Measurements from ENCODE around the gene FHAD1.
"Not testable (repeated sequence)": the region's sequence is repeated elsewhere in the genome, so short reads cannot be mapped to it uniquely, and the experiment has no call there.

FHAD1 gene

DNA sequence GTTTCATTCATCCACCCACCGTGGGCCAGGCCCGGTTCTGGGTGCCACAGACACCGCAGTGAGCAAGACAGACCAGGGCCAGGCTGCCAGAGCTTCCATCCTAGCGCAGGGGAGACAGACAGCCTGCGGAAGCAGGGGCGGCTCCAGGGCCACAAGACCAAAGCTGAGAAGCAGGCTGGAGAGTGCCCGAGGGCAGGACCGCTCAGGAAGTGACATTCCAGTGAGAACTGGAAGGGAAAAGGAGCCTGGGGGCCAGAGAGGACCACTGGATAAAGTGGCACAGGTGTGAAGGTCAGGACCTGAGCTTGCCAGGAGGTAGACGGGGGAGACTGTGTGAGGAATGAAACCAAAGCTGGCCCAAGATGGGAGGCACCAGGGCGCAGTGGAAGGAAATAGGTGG lies 103.1 kb downstream of the FHAD1 start:
- DNase-seq = no peak

DNA sequence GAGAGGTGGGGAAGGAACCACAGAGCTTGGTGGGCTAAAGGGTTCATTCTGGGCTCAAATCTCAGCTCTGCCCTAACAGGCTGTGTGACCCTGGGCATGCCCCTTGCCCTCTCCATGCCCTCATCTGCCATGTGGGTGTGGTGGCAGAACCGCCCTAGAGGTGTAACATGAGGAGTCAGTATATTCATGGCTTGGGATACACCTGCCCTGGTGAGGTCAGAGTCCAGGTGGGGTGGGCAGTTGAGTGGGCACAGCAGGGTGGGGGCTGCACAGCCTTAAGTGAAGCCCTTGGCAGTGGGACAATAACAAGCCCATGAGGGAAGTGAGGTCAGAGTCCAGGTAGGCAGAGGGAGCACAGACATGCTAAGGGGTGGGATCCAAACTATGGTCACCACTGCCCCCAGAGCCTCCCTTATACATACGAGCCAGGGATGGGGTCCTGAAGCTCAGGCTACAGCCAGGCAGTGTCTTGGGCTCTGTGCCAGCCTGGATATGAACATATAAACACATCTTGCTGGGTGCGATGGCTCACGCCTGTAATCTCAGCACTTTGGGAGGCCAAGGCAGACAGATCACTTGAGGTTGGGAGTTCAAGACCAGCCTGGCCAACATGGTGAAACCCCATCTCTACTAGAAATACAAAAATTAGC lies 103.7 kb downstream of the FHAD1 start:
- no peak for DNase-seq

DNA sequence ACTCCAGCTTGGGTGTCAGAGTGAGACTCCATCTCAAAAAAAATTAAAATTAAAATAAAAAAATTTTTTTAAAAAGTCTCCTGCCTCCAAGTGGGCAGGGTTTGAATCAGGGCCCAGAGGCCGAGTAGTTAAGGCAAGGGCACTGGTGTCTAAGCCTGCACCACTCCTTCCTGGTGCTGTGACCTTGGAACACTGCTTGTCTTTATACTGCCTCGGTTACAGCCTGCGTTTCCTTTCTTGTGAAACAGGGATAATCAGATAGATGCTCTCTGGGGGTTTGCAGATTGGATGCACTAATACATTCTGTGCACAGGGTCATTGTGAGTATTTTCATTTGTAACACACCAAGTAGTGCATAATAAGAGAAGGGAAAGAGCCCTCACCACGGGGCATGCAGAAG lies 104.3 kb downstream of the FHAD1 start:
- DNase-seq = no peak

DNA sequence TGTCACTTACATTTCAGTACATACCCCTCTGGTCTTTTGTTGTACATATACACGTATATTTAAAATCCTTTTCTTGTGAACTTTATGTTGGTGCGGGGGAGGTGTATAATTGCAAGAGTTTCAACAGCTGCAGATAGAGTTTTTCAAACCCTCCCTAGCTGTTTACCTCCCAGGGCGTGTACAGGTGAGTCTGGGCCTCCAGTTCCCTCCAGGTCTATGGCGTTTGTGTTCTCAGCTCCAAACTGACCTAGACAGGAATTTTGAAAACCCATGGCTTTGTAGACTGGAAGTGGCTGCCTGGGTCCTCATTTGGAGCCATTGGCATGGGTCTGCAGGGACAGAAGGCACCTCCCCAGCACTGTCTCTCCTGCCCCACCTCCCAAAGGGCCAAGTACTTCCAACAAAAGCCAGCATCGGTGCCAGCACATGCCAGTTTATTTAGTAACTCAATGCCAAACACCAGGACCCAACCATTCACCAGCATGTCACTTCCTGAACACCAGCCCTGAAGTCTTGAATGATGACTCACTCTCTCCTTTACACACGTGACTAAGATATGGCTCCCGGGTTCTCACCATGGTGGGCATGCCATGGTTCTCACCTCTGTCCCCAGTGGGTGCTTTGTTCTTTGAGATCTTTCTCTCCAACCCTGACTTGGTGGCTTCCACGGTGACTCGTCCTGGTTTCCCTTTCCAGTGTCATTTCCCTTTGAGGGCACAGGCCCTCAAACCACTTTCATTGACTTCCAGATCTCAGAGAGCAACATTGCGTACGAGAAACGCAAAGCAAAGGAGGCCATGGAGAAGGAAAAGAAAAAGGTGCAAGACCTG lies 105.3 kb downstream of the FHAD1 start:
- DNase-seq = peak; percentile 41

DNA sequence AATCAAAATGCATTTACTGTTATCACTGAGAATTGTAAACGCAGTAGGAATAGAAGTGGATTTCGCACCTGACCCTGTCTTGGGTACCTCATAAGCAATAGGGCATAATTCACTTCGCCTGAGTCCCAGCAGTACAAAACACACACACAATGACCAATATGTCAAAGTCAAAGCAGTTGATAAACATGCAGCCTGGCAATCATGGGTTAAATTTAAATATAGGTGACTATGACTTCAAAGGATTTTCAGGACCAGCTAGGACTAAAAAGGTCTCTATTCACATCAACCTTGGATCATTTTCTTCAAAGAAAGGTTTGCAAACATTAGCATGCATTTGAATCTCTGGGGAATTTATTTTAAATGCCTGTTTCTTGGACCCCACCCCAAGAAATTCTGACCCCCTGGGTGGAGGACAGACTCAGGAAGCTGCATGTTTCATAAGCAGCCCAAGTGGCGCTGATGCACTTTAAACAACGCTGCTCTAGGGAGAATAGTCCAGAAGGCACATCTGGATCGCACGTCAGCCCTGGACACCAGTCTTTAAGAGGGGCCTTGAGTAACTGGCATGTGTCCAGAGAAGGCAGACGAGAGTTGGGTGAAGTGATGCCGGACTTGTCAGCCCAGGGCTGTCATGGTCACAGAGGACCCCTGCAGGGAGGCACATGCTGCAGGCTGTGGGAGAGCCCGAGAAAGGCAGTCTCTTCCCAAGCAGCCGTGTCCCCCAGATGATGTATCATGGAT lies 107.0 kb downstream of the FHAD1 start:
- DNase-seq = no peak

DNA sequence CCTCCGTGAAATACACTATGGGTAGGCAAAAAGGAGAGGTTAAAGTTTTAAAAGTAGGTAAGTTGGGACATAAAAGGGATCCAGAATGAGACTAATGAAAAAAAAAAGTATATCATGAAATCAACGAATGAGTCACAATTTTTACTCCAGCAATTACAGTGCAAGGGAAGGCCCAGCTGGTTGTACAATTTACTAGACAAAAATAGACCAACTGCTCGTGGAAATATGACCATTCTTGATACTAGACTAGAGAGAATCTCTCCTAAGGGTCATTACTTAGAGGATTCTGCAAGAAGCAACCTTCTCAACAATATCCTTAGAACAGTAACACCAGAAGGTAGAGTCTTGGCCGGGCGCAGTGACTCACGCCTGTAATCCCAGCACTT lies 107.5 kb downstream of the FHAD1 start:
- no peak for DNase-seq

DNA sequence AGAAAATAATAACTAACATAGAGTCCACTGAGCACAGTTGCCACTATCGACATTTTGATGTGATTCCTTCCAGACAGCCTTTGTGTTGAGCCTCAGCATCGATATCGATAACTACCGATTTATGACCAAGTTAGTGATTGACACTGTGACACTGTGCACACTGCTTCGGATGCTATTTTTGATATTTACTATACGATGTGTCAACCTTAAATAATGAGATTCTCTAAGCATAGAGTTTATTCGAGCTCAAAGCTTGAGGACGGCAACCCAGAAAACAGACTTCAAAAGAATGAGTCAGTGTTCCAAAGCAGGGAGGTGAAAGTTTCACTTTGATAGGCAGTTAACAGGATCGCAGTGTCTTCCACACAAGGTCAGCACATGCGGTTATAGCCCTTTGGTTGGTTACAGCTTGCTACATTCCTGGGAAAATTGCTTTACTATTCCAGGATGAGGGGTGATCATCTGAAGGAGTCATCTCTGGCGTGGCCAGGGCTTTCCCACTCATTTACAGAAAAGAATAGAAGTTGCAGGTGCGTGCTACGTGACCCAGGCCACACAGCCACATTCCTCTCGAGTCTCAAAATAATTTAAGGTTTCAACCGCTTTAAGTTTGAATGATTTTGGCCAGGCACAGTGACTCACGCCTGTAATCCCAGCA lies 109.1 kb downstream of the FHAD1 start:
- no peak for DNase-seq

DNA sequence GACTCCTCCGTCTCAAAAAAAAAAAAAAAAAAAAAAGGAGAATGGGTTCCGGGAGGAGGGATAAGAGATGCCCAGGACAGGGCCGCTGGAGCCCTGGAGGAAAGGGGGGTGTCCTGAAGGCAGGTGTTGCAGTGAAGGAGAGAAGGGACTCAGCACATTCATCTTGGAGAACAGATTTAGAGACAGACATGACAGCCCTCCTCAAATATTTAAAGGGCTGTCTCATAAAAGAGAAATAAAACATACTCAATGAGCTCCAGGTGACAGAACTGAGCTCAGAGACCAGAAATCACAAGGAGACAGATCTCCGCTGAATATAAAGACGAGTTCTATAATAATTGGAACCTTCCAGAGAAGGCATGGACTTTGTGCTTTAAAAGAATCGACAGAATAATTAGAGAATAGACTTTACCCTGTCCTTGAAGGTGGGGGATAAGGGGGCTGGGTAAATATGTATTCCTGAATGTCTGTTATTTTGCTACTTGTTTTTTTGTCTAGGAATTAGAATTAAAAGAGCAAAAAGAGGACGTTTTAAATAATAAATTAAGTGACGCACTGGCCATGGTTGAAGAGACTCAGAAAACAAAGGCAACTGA lies 110.7 kb downstream of the FHAD1 start:
- DNase-seq = no peak

DNA sequence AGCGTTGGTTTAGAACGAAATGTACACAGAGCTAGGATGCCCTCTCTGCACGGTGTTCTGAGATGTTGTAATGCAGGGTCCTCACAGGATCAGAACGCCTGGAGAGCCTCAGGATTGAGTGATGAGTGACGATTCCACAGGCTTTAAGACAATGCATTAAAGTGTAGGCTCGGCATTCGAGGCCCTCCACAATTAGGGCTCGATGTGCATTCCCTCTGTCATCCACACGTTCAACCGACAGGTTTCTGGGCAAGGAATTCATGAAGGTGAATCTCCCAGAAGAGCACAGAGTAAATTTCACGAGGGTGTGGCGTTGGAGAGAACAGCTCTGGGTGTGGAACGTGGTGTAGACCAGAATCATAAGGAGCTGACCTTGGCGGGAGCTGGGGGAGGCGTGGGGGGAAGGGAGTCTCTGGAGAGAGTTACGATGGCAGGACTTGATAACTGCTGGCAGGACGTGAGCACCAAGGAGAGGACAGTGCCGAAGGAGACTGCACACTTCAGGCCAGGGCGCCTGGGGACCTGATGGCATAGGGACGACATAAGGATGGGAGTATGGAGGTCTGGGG lies 111.6 kb downstream of the FHAD1 start:
- DNase-seq = no peak

DNA sequence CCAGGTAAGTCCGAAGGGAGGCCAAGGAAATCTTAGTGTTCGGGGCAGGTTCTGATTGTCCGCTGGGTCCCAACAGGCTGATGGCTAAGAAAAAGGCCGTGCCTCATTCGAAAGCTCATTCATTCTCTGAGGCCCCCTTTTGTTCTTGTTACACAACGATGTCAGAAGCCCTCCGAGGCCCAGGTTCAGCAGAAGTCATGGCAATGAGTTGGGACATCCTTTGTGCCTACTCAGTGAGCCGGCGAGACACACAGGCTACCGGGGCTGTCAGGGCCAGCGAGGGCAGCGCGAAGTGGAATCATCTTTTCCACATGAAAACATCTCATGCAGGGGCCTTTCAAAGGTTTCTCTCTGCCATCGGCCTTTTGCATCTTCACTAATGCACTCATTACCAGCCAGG lies 113.7 kb downstream of the FHAD1 start:
- no peak for DNase-seq

DNA sequence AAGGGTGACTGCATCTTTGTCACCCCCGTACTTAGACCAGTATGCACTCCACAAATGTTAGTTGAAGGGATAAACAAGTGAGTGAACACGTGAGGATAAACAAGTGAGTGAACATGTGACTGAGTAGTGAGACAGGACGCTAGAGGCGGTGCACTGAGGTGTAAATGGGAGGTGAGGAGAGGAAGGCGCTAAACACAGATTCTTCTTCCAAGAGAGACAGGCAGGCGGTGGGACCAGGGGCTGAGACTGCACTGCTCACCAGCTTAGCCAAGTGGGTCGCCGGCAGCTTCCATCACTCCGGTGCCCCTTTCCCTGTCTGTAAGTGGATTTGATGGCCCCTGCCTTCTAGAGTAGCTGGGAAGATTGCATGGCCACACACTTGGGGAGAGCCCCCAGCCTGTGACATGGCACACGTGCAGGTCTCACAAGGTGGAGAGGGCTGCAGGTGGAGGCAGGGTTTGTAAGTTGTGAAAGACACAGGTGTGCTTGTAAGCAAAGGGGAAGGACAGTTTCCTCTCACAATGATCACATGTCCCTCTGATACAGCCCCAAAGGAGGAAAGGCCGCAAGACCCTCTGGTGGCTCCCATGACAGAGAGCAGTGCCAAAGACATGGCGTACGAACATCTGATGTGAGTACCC lies 115.2 kb downstream of the FHAD1 start:
- DNase-seq = no peak

DNA sequence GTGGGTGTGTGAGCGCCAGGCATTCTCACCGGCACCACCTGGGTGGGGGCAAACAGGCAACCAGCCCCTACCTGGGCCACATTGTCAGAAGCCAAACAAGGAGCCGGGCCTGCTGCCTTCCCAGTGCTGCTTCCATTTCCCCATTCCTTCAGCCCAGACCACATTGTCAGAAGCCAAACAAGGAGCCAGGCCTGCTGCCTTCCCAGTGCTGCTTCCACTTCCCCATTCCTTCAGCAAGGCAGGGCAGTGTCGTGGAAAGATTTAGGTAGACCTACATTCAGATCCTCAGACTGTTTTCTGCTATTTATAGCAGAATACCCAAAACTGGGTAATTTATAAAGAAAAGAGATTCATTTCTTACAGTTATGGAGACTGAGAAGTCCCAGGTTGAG lies 115.7 kb downstream of the FHAD1 start:
- DNase-seq = no peak

DNA sequence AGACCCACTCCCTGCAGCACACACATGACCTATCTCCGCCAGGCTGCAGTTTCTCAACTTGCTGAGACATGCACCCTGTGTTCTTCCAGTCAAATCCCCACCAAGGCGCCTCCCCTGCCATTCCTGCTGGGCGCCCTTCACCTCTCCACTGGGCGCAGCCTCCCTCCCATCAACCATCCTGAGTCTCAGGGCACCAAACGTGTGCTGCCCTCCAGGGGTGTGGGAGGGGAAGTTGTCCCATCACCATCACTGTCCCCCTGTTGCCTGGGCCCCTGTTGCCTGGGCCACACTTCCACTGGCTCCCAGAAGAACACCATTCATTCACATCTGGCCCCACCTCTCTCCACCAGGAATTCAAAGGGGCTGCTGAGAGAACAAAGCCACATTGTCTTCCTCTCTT lies 117.7 kb downstream of the FHAD1 start:
- DNase-seq = no peak

DNA sequence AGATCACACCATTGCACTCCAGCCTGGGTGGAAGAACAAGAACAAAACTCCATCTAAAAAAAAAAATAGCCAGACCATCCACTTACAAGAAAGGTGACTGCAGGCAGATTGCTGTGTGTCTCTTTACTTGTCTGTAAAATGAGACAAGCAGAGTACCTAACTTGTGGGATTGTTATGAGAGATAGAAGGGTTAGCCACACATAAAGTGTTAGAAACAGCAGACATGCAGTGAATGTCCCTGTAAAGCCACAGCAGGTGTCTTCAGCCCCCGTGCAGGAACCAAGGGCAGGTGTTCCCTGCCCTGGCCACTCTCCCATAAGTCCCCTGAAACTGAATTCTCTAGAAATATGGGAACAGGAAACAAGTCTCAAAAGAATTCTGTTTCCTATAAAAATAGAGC lies 121.9 kb downstream of the FHAD1 start:
- DNase-seq = no peak

DNA sequence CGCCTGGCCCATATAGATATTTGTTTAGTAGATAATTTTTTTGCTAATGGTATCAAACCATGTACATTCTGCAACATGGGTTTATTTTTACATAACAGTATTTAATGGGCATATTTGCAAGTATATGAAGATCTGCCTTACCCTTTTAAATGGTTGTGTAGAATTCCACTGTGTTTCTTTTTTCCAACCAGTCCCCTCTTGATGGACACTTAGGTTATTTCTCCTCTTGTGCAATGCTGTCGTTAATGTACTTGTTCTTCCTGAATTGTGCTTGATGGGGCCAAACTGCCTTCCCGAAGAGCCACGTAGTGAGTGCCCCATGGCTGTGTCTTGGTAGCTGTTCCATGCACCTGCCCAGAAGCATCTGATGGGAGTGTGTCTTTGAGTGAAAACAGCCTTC lies 123.2 kb downstream of the FHAD1 start:
- DNase-seq = no peak

DNA sequence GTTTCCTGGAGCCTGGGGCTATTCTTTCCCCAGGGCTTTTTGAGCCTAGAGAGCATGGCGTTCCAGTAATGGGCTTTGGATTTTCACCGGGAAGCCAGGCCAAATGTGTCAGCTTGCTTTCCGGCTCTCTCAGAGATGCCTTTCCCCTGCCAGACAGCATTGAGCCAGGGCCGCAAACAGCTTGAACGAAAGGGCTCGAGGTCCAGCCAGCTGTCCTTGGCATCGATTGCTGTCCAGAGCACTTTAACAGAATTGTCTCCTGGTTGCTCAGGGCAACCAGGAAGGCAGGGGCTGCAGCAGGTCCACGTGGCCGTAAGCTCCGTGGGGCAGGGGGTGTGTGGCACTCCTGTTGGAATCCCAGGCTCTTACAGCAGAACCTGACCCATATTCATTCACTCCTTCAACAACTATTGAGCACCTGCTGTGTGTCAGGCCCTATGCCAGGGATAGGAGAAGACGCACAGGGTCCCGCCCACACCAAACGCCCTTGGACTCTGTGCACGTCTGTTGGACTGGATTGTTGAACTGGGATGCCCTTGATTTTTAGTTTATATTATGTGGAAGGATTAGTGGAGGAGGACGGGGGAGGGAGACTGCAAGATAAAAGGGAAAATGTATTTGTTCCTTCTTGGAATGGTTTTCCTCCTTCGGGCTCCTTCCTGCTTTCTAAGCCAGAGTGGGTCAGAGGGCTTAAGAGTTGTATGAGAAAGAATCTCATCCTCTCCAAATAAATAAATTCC lies 123.9 kb downstream of the FHAD1 start:
- no peak for DNase-seq

DNA sequence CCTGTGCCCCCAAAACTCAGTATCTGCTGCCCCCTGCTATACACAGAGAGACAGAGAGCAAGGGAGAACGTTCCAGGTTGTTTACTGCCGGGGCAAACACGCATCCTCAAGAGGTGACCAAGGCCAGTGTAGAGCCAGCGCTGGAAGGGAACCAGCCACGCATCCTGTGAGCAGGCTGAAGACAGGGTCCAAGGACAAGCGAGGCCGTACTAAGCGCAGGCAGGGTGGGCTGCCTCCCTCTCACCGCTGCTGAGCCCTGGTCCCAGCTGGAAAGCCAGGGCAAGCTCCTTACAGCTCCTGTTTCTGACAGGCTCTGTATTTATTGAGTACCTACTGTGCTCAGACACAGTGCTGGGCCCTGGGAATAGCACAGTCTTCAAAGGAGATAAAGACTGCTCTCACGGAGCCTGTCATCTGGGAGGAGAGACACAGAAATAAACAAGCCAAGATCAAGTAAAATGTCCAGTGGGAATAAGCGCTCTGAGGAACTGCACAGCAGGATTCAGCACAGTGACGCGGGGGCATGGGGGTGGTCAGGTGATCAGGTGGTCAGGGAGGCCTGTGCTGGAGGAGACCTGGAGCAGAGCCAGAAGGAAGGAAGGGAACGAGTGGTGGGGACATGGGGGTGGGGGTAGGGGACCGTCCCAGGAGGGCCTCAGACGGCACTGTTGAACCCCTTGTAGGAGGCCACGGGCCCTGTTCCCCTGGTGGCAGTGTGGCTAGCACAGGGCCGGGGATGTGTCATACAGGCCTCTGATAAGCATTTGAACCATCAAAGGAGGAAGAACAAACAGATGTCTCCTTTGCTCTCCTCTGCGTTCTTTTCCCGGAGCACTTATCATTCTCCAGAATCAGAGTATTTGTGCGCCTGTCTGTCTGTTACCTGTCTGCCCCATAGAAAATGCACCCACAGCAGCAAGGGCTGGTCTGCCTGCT lies 124.9 kb downstream of the FHAD1 start:
- no peak for DNase-seq

DNA sequence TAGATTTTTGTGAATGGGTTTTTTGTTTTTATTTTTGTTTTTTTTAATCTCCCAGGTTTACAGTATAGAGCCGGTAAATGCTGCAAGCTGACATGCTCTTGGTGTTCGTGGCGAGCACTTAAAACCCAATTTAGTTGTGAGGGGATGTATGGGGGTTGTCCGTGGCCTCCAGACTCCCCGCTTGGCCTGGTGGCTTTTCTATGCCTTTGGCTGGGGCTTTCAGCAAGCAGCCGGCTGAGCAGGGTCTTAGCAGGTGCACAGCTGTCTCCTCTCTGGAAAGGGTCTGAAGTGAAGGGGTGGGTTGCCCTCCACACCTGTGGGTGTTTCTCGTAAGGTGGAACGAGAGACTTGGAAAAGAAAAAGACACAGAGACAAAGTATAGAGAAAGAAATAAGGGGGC lies 131.7 kb downstream of the FHAD1 start:
- DNase-seq = no peak

DNA sequence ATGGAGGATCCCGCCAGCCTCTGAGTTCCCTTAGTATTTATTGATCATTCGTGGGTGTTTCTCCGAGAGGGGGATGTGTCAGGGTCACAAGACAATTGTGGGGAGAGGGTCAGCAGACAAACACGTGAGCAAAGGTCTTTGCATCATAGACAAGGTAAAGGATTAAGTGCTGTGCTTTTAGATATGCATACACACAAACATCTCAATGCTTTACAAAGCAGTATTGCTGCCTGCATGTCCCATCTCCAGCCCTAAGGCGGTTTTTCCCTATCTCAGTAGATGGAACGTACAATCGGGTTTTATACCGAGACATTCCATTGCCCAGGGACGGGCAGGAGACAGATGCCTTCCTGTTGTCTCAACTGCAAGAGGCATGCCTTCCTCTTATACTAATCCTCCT lies 132.1 kb downstream of the FHAD1 start:
- DNase-seq = not testable (repeated sequence)
